OCI-LY1 (cell line): ENCODE results near the gene GKN1.

Experiments
- H2AFZ ChIP-seq: fragments of 200-600 bp; sonication (generic), shearing (Covaris generic); 2 replicates; pipeline ENCODE4 v1.6.0; 2014; ENCODE audit warnings: antibody characterized with exemption, mild to moderate bottlenecking, low read length
- H3F3A ChIP-seq: fragments of 200-600 bp; sonication (generic), shearing (Covaris generic); 2 replicates; pipeline ENCODE4 v1.6.0; 2014; ENCODE audit warnings: mild to moderate bottlenecking, antibody characterized with exemption, low read length, moderate library complexity; ENCODE audit not compliant: insufficient read depth
- H3K27ac ChIP-seq: fragments of 200-600 bp; sonication (generic); 2 replicates; pipeline ENCODE4 v1.5.1; 2014; ENCODE audit warnings: low read length, mixed run types, mild to moderate bottlenecking, low read depth; ENCODE audit not compliant: poor library complexity, severe bottlenecking
- H3K27me3 ChIP-seq: fragments of 200-600 bp; sonication (generic); 2 replicates; pipeline ENCODE4 v1.6.0; 2014; ENCODE audit warnings: antibody characterized with exemption, mild to moderate bottlenecking, low read length, moderate library complexity; ENCODE audit not compliant: insufficient read depth
- H3K36me3 ChIP-seq: fragments of 200-600 bp; sonication (generic); 2 replicates; pipeline ENCODE4 v1.6.1; 2014; ENCODE audit warnings: mild to moderate bottlenecking, antibody characterized with exemption, low read length, moderate library complexity, mixed read lengths; ENCODE audit not compliant: insufficient read depth
- H3K4me1 ChIP-seq: fragments of 200-600 bp; sonication (generic); 2 replicates; pipeline ENCODE4 v1.5.1; 2014; ENCODE audit warnings: mild to moderate bottlenecking, low read length, moderate library complexity; ENCODE audit not compliant: insufficient read depth, severe bottlenecking
- H3K4me2 ChIP-seq: fragments of 200-600 bp; sonication (generic), shearing (Covaris generic); 2 replicates; pipeline ENCODE4 v1.6.1; 2014; ENCODE audit warnings: low read length
- H3K4me3 ChIP-seq: fragments of 200-600 bp; sonication (generic); 2 replicates; pipeline ENCODE4 v1.5.1; 2014; ENCODE audit warnings: low read length, low read depth, mild to moderate bottlenecking, mixed read lengths; ENCODE audit not compliant: poor library complexity, severe bottlenecking
- H3K79me2 ChIP-seq: fragments of 200-600 bp; shearing (Covaris generic); 2 replicates; pipeline ENCODE4 v1.6.1; 2016; ENCODE audit warnings: mixed run types, low read length, mixed read lengths; ENCODE audit not compliant: insufficient read depth
- H3K9ac ChIP-seq: fragments of 200-600 bp; sonication (generic), shearing (Covaris generic); 2 replicates; pipeline ENCODE4 v1.6.1; 2014; ENCODE audit warnings: mild to moderate bottlenecking, low read length, mixed read lengths
- H3K9me2 ChIP-seq: fragments of 200-600 bp; sonication (generic), shearing (Covaris generic); 2 replicates; pipeline ENCODE4 v1.6.1; 2014; ENCODE audit warnings: low read depth, mild to moderate bottlenecking, low read length, mixed read lengths
- H3K9me3 ChIP-seq: fragments of 200-600 bp; shearing (Covaris generic); 2 replicates; pipeline ENCODE4 v1.6.1; 2014; ENCODE audit warnings: low read length, mixed read lengths
- H4K20me1 ChIP-seq: fragments of 200-600 bp; sonication (generic), shearing (Covaris generic); 2 replicates; pipeline ENCODE4 v1.6.0; 2016; ENCODE audit warnings: mild to moderate bottlenecking, low read length; ENCODE audit not compliant: insufficient read depth
- CTCF ChIP-seq: fragments of 200-600 bp; sonication (generic), shearing (Covaris generic); IDR thresholded peaks from 2 replicates; pipeline ENCODE4 v1.5.1; 2017; ENCODE audit warnings: mild to moderate bottlenecking, antibody characterized with exemption, low read length, moderate library complexity, mixed read lengths
- EZH2 ChIP-seq: fragments of 200-600 bp; sonication (generic), shearing (Covaris generic); IDR thresholded peaks from 2 replicates; pipeline ENCODE4 v1.8.0; 2017; ENCODE audit warnings: borderline replicate concordance, mixed run types, mild to moderate bottlenecking, antibody characterized with exemption, low read length, moderate library complexity, mixed read lengths

The GKN1 gene

GRCh38 chr2:69012310-69013141, 38.1 kb downstream of the GKN1 start:
- Histone ChIP-seq H2AFZ (no peak overlapping the region), H3F3A (no peaks in the 10 kb centered on the region), H3K4me3 (no peak overlapping the region), H3K9me3 (no peaks in the 10 kb centered on the region), H3K4me2 (no peak overlapping the region), H3K79me2 (no peaks in the 10 kb centered on the region), H3K27ac (no peak overlapping the region), H3K9ac (no peak overlapping the region), H3K27me3 (peaks cover 5% of the 10 kb centered on the region; the same call in 1 of the 2 replicates), H3K4me1 (no peaks in the 10 kb centered on the region), H4K20me1 (no peaks in the 10 kb centered on the region), H3K9me2 (no peaks in the 10 kb centered on the region), H3K36me3 (no peaks in the 10 kb centered on the region)
- TF ChIP-seq EZH2 (no peak), CTCF (peak; percentile 63)

GRCh38 chr2:69013142-69013839, 38.9 kb downstream of the GKN1 start, which contains the start of gene ANTXR1:
Gene ANTXR1, plus strand, starts transcription at chr2:69013179. Its CDS starts 321 bp downstream, at chr2:69013500.
- no peak within 1 kb of the TSS for H2AFZ ChIP-seq
- H3F3A ChIP-seq, result no peaks in the 10 kb centered on the region
- no peaks in the 10 kb centered on the region for H3K9me3 ChIP-seq
- H3K4me2 ChIP-seq, result no peak within 1 kb of the TSS
- TF ChIP-seq CTCF (no peak), EZH2 (no peak)
- H3K4me1 ChIP-seq, result no peaks in the 10 kb centered on the region
- H3K36me3 ChIP-seq, result no peaks in the 10 kb centered on the region
- H3K9me2 ChIP-seq, result no peaks in the 10 kb centered on the region
- no peaks in the 10 kb centered on the region for H4K20me1 ChIP-seq
- no peak within 1 kb of the TSS for H3K9ac ChIP-seq
- no peak within 1 kb of the TSS for H3K27ac ChIP-seq
- H3K79me2 ChIP-seq, result no peaks in the 10 kb centered on the region
- H3K27me3 ChIP-seq, result peaks cover 5% of the 10 kb centered on the region; the same call in 1 of the 2 replicates
- H3K4me3 ChIP-seq, result no peak within 1 kb of the TSS

GRCh38 chr2:69013840-69014821, 39.7 kb downstream of the GKN1 start:
- Histone ChIP-seq H3K9me3 (no peaks in the 10 kb centered on the region), H3K36me3 (no peaks in the 10 kb centered on the region), H3K9ac (no peak overlapping the region), H3K79me2 (no peaks in the 10 kb centered on the region), H3K27me3 (peaks cover 5% of the 10 kb centered on the region; the same call in 1 of the 2 replicates), H3K4me2 (no peak overlapping the region), H2AFZ (no peak overlapping the region), H4K20me1 (no peaks in the 10 kb centered on the region), H3F3A (no peaks in the 10 kb centered on the region), H3K9me2 (no peaks in the 10 kb centered on the region), H3K4me3 (no peak overlapping the region), H3K27ac (no peak overlapping the region), H3K4me1 (no peaks in the 10 kb centered on the region)
- TF ChIP-seq CTCF, result no peak
